ENCODE data around the gene LZTR1. TPM values are rescaled to one million over a fixed set of nuclear protein-coding genes. Genes with fewer than 3 reads are reported as not detected.

The LZTR1 gene
- total RNA-seq, 1 donor from 2014 or later, result 91.5 TPM

DNA sequence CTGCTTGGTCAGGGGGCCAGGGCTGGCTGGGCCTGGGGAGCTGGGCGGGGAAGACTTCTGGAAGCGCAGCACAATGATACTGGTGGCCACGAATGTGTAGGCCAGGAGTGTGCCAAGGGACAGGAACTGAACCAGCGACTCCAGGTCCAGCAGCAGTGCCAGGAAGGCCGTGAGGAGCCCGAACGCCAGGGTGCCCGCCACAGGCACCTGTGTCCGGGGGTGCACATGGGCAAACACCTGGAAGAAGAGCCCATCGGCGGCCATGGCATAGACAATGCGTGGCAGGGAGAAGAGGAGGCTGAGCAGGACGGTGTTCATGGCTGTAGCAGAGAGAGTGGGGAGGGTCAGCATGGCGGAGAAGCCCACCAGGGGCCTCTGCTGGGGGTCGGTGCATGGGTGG, 47.9 kb downstream of the LZTR1 start:
- DNase-seq (ENCODE audit: extremely low spot score, unreplicated experiment), result no peak
- Mint-ChIP-seq H3K4me3 (ENCODE audit: unreplicated experiment) (no peak overlapping the region), H3K4me1 (ENCODE audit: unreplicated experiment) (peaks cover 17% of the 10 kb centered on the region), H3K9me3 (ENCODE audit: unreplicated experiment) (no peaks in the 10 kb centered on the region), H3K36me3 (ENCODE audit: unreplicated experiment) (no peaks in the 10 kb centered on the region), H3K27ac (ENCODE audit: unreplicated experiment) (no peak overlapping the region), H3K27me3 (ENCODE audit: unreplicated experiment) (no peaks in the 10 kb centered on the region)
- TF ChIP-seq CTCF (IDR thresholded peaks at IDR 0.05), result no peak

- Mint-ChIP-seq H3K4me3 (ENCODE audit: unreplicated experiment) (no peak overlapping the region), H3K4me1 (ENCODE audit: unreplicated experiment) (peaks cover 17% of the 10 kb centered on the region), H3K27me3 (ENCODE audit: unreplicated experiment) (no peaks in the 10 kb centered on the region), H3K27ac (ENCODE audit: unreplicated experiment) (no peak overlapping the region), H3K36me3 (ENCODE audit: unreplicated experiment) (no peaks in the 10 kb centered on the region), H3K9me3 (ENCODE audit: unreplicated experiment) (no peaks in the 10 kb centered on the region)
- DNase-seq (ENCODE audit: extremely low spot score, unreplicated experiment), result no peak
- TF ChIP-seq CTCF (IDR thresholded peaks at IDR 0.05), result no peak
Observed at GRCh38 chr22:21030621-21031544, 48.8 kb downstream of the LZTR1 start.

DNA sequence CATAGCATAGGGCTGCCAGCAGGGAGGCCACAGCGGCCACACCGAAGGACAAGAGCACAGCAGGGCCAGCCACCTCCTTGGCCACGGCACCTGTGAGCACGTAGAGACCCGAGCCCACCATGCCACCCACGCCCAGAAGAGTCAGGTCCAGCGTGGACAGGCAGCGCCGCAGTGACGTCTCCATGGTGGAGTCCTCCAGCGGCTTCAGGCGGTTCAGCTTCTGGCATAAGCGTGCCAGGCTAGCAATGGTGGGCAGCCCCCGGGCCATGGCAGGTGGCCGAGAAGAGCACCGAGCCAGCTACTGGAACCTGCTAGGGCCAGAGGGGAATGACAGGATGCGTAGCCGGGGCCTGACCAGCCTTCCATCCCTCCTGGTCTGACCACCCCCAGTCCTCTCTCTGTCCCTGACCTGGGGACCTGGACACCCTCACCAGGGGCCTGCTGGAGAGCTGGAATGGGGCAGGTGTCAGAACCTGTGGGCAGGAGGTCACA, 49.5 kb downstream of the LZTR1 start:
- Mint-ChIP-seq H3K4me3 (ENCODE audit: unreplicated experiment) (no peak overlapping the region), H3K27ac (ENCODE audit: unreplicated experiment) (no peak overlapping the region), H3K4me1 (ENCODE audit: unreplicated experiment) (peaks cover 17% of the 10 kb centered on the region)

GRCh38 chr22:21032037-21032867, 50.2 kb downstream of the LZTR1 start, which contains the start of gene SLC7A4:
Gene SLC7A4, minus strand, starts transcription at chr22:21032561. Its CDS starts 749 bp downstream, at chr22:21031812.
- no peak for DNase-seq (ENCODE audit: extremely low spot score, unreplicated experiment)
- TF ChIP-seq CTCF (IDR thresholded peaks at IDR 0.05), result no peak
- Mint-ChIP-seq H3K27ac (ENCODE audit: unreplicated experiment) (no peak within 1 kb of the TSS), H3K36me3 (ENCODE audit: unreplicated experiment) (no peaks in the 10 kb centered on the region), H3K9me3 (ENCODE audit: unreplicated experiment) (no peaks in the 10 kb centered on the region), H3K27me3 (ENCODE audit: unreplicated experiment) (no peaks in the 10 kb centered on the region), H3K4me3 (ENCODE audit: unreplicated experiment) (no peak within 1 kb of the TSS), H3K4me1 (ENCODE audit: unreplicated experiment) (peaks cover 16% of the 10 kb centered on the region)

More for the DNA sequence above, 49.5 kb downstream of the LZTR1 start:
- no peaks in the 10 kb centered on the region for H3K27me3 Mint-ChIP-seq (ENCODE audit: unreplicated experiment)
- no peaks in the 10 kb centered on the region for H3K9me3 Mint-ChIP-seq (ENCODE audit: unreplicated experiment)
- no peak for DNase-seq (ENCODE audit: extremely low spot score, unreplicated experiment)
- no peaks in the 10 kb centered on the region for H3K36me3 Mint-ChIP-seq (ENCODE audit: unreplicated experiment)
- no peak for TF ChIP-seq CTCF (IDR thresholded peaks at IDR 0.05)

All from osteocyte (in vitro differentiated cells).